CD4-positive, CD25-positive, alpha-beta regulatory T cell (primary cell): ENCODE results near the gene PPM1F. TPM values are rescaled to one million over a fixed set of nuclear protein-coding genes. Genes with fewer than 3 reads are reported as not detected.

Experiments used
- ATAC-seq, 2 donors: fragments of 150-1000 bp; cut with Tn5 transposase; one replicate each; pipeline ENCODE4 v1.10.0; 2021; ENCODE audit warnings: low read depth in 2 of 2, moderate number of reproducible peaks in 2 of 2, moderate library complexity in 1 of 2
- DNase-seq, 3 donors: peaks; one replicate each; pipeline versions ENCODE4 v3.0.0 to v3.0.0-alpha.2; 2012 to 2022; ENCODE audit warnings: mixed read lengths in 1 of 3
- H3K27ac ChIP-seq: one replicate; pipeline ENCODE4 v1.7.0; 2013; ENCODE audit warnings: mild to moderate bottlenecking, low read length; ENCODE audit not compliant: insufficient read depth, poor library complexity, severe bottlenecking
- H3K27me3 ChIP-seq: one replicate; pipeline ENCODE4 v1.7.0; 2013; ENCODE audit warnings: low read length; ENCODE audit not compliant: control insufficient read depth, insufficient read depth
- H3K36me3 ChIP-seq: one replicate; pipeline ENCODE4 v1.7.0; 2013; ENCODE audit warnings: mild to moderate bottlenecking, low read length, moderate library complexity; ENCODE audit not compliant: control insufficient read depth, insufficient read depth
- H3K4me1 ChIP-seq: 2 replicates; pipeline ENCODE4 v1.7.0; 2013; ENCODE audit warnings: mild to moderate bottlenecking, low read length; ENCODE audit not compliant: insufficient read depth, control insufficient read depth, poor library complexity, severe bottlenecking
- H3K4me3 ChIP-seq: one replicate; pipeline ENCODE4 v1.7.0; 2013; ENCODE audit warnings: low read depth, mild to moderate bottlenecking, low read length, moderate library complexity
- H3K9me3 ChIP-seq, 2 experiments: 1 replicate in 1 of 2; 2 replicates in 1 of 2; pipeline ENCODE4 v1.7.0; 2013; ENCODE audit warnings: low read length in 2 of 2, mild to moderate bottlenecking in 1 of 2, moderate library complexity in 1 of 2; ENCODE audit not compliant: control insufficient read depth in 2 of 2
- H3K27ac Mint-ChIP-seq, 3 donors: one replicate each; pipeline ENCODE4 v1.8.0; 2020 to 2022; ENCODE audit warnings: mild to moderate bottlenecking in 3 of 3, mixed read lengths in 3 of 3, moderate library complexity in 2 of 3
- H3K27me3 Mint-ChIP-seq: one replicate; pipeline ENCODE4 v1.8.0; 2022; ENCODE audit warnings: mild to moderate bottlenecking, mixed read lengths
- H3K36me3 Mint-ChIP-seq: one replicate; pipeline ENCODE4 v1.8.0; 2020; ENCODE audit warnings: mixed read lengths
- H3K4me1 Mint-ChIP-seq, 4 donors: one replicate each; pipeline ENCODE4 v1.8.0; 2020 to 2022; ENCODE audit warnings: mixed read lengths in 4 of 4, mild to moderate bottlenecking in 1 of 4
- H3K4me3 Mint-ChIP-seq, 4 donors: one replicate each; pipeline ENCODE4 v1.8.0; 2020 to 2022; ENCODE audit warnings: mild to moderate bottlenecking in 4 of 4, mixed read lengths in 4 of 4, moderate library complexity in 3 of 4
- H3K9me3 Mint-ChIP-seq, 7 donors: one replicate each; pipeline ENCODE4 v1.8.0; 2020 to 2022; ENCODE audit warnings: mixed read lengths in 7 of 7, mild to moderate bottlenecking in 3 of 7, moderate library complexity in 2 of 7
- polyA plus RNA-seq, 4 donors: library from polyadenylated mRNA; unstranded; fragments of 300-500 nt; fragmentation: Illumina TruSeq; gene quantifications; one replicate each; pipeline ENCODE4 v1.2.3, GENCODE V29; 2021
- total RNA-seq: library from RNA; stranded (reverse); gene quantifications from one replicate; pipeline ENCODE4 v1.2.3, GENCODE V29; 2022

Gene PPM1F
- total and polyA plus RNA-seq, 5 donors from 2014 or later = 5.6 to 19.6 (median 7.1) TPM

DNA sequence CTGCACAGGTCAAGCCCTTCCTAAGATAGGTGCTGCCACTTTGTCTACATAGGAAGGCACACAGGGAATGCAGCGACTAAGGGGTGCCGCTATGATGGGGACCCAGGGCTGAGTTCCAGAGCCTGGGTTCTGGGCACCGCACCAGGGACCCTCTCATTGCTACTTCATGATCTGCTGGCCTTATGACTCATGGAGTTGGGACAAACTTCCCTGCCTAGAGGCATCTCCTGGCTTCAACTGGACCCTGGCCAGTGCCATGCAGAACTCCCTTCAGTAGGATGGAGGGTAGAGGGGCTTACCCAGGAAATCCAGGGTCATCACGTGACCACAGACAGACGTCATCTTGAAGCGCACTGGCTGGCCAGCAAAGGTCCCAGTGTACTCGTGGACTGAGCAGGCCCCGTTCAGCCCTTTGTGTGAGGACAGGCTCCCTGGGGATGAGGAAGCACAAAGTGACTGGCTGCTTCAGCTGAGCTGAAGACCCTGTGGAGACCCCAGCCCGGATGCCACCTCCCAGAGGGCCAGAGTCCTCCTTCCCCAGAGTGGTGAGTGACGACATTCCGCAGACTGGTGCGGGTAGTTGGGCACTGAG, 21.5 kb upstream of the PPM1F start:
- H3K4me3 Mint-ChIP-seq = no peak overlapping the region
- H3K4me1 Mint-ChIP-seq = peaks cover 6 to 23% (median 12%) of the 10 kb centered on the region in 4 donors
- Histone ChIP-seq H3K9me3 (no peaks in the 10 kb centered on the region), H3K36me3 (peaks cover 55% of the 10 kb centered on the region), H3K27me3 (no peaks in the 10 kb centered on the region), H3K4me3 (no peak overlapping the region), H3K4me1 (no peaks in the 10 kb centered on the region), H3K27ac (no peak overlapping the region)
- ATAC-seq (no peak), DNase-seq (no peak)
- no peak overlapping the region for H3K27ac Mint-ChIP-seq
- no peaks in the 10 kb centered on the region for H3K27me3 Mint-ChIP-seq
- H3K36me3 Mint-ChIP-seq = peaks cover 25% of the 10 kb centered on the region
- no peaks in the 10 kb centered on the region for H3K9me3 Mint-ChIP-seq

- Histone ChIP-seq H3K27me3 (no peaks in the 10 kb centered on the region), H3K4me3 (no peak overlapping the region), H3K36me3 (peaks cover 63% of the 10 kb centered on the region), H3K9me3 (no peaks in the 10 kb centered on the region), H3K4me1 (no peaks in the 10 kb centered on the region), H3K27ac (no peak overlapping the region)
- no peak overlapping the region for H3K27ac Mint-ChIP-seq
- peaks cover 30% of the 10 kb centered on the region for H3K36me3 Mint-ChIP-seq
- DNase-seq (no peak), ATAC-seq (no peak)
- peaks cover 6 to 9% (median 7%) of the 10 kb centered on the region in 4 donors for H3K4me1 Mint-ChIP-seq
- no peak overlapping the region for H3K4me3 Mint-ChIP-seq
- no peaks in the 10 kb centered on the region for H3K27me3 Mint-ChIP-seq
- H3K9me3 Mint-ChIP-seq = no peaks in the 10 kb centered on the region
These were observed 20.2 kb upstream of the PPM1F start for GRCh38 chr22:21972806-21973205.

- no peak overlapping the region for H3K4me3 ChIP-seq
- DNase-seq = peak; percentile 20 to 48 (median 36)
- no peaks in the 10 kb centered on the region for H3K27me3 Mint-ChIP-seq
- H3K27ac ChIP-seq = no peak overlapping the region
- peaks cover under 1 to 8% (median 5%) of the 10 kb centered on the region in 4 donors for H3K4me1 Mint-ChIP-seq
- H3K27me3 ChIP-seq = no peaks in the 10 kb centered on the region
- H3K9me3 ChIP-seq = no peaks in the 10 kb centered on the region
- H3K36me3 ChIP-seq = peaks cover 68% of the 10 kb centered on the region
- peaks cover 32% of the 10 kb centered on the region for H3K36me3 Mint-ChIP-seq
- no peak overlapping the region for H3K4me3 Mint-ChIP-seq
- peak; percentile 53 to 60 for ATAC-seq
- H3K9me3 Mint-ChIP-seq = no peaks in the 10 kb centered on the region
- H3K27ac Mint-ChIP-seq = no peak overlapping the region
- no peaks in the 10 kb centered on the region for H3K4me1 ChIP-seq
These were observed 19.7 kb upstream of the PPM1F start for GRCh38 chr22:21972293-21972779.

GRCh38 chr22:21971858-21972275, 19.2 kb upstream of the PPM1F start:
- Histone ChIP-seq H3K27ac (no peak overlapping the region), H3K36me3 (peaks cover 73% of the 10 kb centered on the region), H3K4me3 (no peak overlapping the region), H3K9me3 (no peaks in the 10 kb centered on the region), H3K4me1 (no peaks in the 10 kb centered on the region), H3K27me3 (no peaks in the 10 kb centered on the region)
- H3K4me3 Mint-ChIP-seq = no peak overlapping the region
- H3K27me3 Mint-ChIP-seq = no peaks in the 10 kb centered on the region
- H3K27ac Mint-ChIP-seq = no peak overlapping the region
- peaks cover 0 to 8% (median 5%) of the 10 kb centered on the region in 4 donors for H3K4me1 Mint-ChIP-seq
- DNase-seq = no peak
- no peak for ATAC-seq
- H3K36me3 Mint-ChIP-seq = peaks cover 37% of the 10 kb centered on the region
- no peaks in the 10 kb centered on the region for H3K9me3 Mint-ChIP-seq

DNA sequence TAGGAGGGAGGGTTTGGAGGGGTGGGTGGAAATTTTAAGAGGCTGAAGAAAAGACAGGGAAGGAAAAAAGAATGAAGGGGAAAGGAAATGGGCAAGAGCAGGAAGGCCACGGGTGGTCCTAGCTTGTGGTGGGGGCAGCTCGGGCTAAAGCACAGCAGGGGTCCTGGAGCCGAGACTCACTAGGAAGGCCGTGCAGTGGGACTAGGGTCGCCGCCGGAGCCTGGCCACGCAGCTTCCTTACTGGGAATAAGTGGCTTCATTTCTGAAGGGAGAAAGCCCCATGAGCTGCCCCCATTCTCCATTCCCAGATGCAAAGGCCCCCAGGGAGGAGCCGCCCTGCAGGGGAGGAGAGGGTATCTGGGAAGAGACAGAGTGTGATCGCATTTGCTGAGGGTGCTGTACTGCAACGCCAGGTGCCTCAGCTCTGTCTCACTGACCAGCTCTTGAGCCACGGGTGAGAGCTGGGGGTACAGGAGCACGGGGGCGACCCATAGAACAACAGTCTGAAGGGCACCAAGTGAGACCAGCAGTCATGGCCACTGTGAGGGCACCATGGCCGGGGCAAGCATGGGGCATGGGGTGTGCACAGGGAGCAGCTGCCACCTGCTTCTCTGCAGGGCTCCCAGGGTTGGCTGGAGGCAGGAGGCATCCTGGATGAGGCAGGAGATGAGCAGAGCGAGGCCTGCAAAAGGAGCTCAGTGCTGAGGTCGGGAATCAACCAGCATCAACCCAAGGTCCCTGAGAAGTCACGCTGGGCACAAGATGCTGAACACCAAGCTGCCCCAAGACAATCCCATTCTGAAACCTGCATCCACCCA, 18.4 kb upstream of the PPM1F start:
- H3K27ac Mint-ChIP-seq = no peak overlapping the region
- H3K27me3 Mint-ChIP-seq = no peaks in the 10 kb centered on the region

DNA sequence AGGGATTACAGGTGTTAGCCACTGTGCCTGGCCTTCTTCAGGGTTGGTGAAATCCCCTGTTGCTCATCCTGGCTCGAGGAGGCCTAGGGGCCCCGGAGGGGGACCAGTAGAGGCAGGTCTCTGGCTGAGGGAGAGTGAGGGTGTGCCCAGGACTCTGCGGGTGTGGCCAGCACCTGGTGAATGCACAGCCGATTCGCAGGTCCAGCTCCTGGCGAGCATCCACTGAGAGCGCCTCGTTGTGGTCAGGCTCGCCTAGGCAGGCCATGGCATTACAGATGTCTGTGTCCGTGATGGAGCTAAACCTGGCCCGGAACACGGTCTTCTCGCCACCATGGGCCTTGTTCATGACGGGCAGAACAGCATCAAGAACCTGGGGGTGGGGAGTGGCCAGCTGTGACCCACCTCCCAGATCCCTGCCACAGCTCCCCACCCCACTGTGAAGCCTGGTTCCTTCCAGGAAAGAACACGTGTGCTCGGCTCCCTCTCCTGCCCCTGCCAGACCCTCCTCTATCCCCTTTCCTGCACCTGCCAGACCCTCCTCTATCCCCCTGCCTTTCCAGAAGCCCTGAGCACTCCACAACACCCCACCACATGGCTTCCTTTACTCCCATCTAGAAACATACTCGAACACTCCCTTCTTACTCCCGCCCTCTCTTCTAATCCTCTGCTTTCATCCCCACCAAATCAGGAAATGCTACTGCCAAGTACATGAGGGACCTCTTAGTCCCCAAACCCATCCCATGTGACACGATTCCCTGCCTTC, 17.6 kb upstream of the PPM1F start:
- Histone ChIP-seq H3K9me3 (no peaks in the 10 kb centered on the region), H3K4me1 (no peaks in the 10 kb centered on the region), H3K27ac (no peak overlapping the region), H3K4me3 (no peak overlapping the region), H3K27me3 (no peaks in the 10 kb centered on the region), H3K36me3 (peaks cover 83% of the 10 kb centered on the region)
- H3K27me3 Mint-ChIP-seq = no peaks in the 10 kb centered on the region
- H3K4me1 Mint-ChIP-seq = peaks cover 0 to 3% (median 0%) of the 10 kb centered on the region in 4 donors
- ATAC-seq (no peak), DNase-seq (no peak)
- peaks cover 35% of the 10 kb centered on the region for H3K36me3 Mint-ChIP-seq
- H3K4me3 Mint-ChIP-seq = no peak overlapping the region
- no peak overlapping the region for H3K27ac Mint-ChIP-seq
- H3K9me3 Mint-ChIP-seq = no peaks in the 10 kb centered on the region

More for the DNA sequence above, 18.4 kb upstream of the PPM1F start:
- no peaks in the 10 kb centered on the region for H3K9me3 ChIP-seq
- ATAC-seq (no peak), DNase-seq (no peak)
- H3K4me1 ChIP-seq = no peaks in the 10 kb centered on the region
- no peak overlapping the region for H3K27ac ChIP-seq
- Mint-ChIP-seq H3K9me3 (no peaks in the 10 kb centered on the region), H3K36me3 (peaks cover 40% of the 10 kb centered on the region), H3K4me3 (no peak overlapping the region), H3K4me1 (peaks cover 0 to 8% (median 5%) of the 10 kb centered on the region in 4 donors)
- peaks cover 81% of the 10 kb centered on the region for H3K36me3 ChIP-seq
- no peak overlapping the region for H3K4me3 ChIP-seq
- H3K27me3 ChIP-seq = no peaks in the 10 kb centered on the region

- Mint-ChIP-seq H3K36me3 (peaks cover 32% of the 10 kb centered on the region), H3K27ac (peak overlapping the region in 1 of 3 donors; percentile 66), H3K27me3 (no peaks in the 10 kb centered on the region), H3K9me3 (no peaks in the 10 kb centered on the region), H3K4me3 (no peak overlapping the region), H3K4me1 (peaks cover 0 to under 1% (median 0%) of the 10 kb centered on the region in 4 donors)
- no peaks in the 10 kb centered on the region for H3K9me3 ChIP-seq
- H3K27me3 ChIP-seq = no peaks in the 10 kb centered on the region
- DNase-seq = no peak
- H3K36me3 ChIP-seq = peaks cover 83% of the 10 kb centered on the region
- no peak overlapping the region for H3K4me3 ChIP-seq
- no peak for ATAC-seq
- no peak overlapping the region for H3K27ac ChIP-seq
- H3K4me1 ChIP-seq = no peaks in the 10 kb centered on the region
These were observed 15.9 kb upstream of the PPM1F start for GRCh38 chr22:21968452-21969129.
